Activated CD8-positive, alpha-beta T cell treated with anti-CD3 and anti-CD28 coated beads, Interleukin-2, amount 10 ng/mL, durations not matched to agents 7 days and 5 days (primary cell): ENCODE results near the gene TMEM72. TPM values are rescaled to one million over a fixed set of nuclear protein-coding genes. Genes with fewer than 3 reads are reported as not detected.
A peak's percentile ranks its signal among the peaks of the same experiment; 100 is the strongest.

Experiments
- ATAC-seq: fragments of 150-1000 bp; cut with Tn5 transposase; one replicate; pipeline ENCODE4 v1.10.0; 2021; ENCODE audit warnings: moderate library complexity
- CTCF ChIA-PET: fragments of 350-600 bp; sonication (Branson Sonifier 250); formaldehyde crosslinking; loops from one replicate; lab custom pipeline; 2021; ENCODE audit warnings: antibody characterized with exemption; lab: Charles Lee
- POLR2A ChIA-PET: fragments of 350-600 bp; sonication (Branson Sonifier 250); formaldehyde crosslinking; loops from one replicate; lab custom pipeline; 2021; ENCODE audit warnings: antibody characterized with exemption; lab: Charles Lee
- DNase-seq: peaks from one replicate; pipeline ENCODE4 v3.0.0-alpha.2; 2020
- H3K27ac Mint-ChIP-seq: one replicate; pipeline ENCODE4 v1.8.0; 2021; ENCODE audit warnings: mild to moderate bottlenecking, mixed read lengths
- H3K27me3 Mint-ChIP-seq: one replicate; pipeline ENCODE4 v1.8.0; 2021; ENCODE audit warnings: low read depth, mixed read lengths
- H3K36me3 Mint-ChIP-seq: one replicate; pipeline ENCODE4 v1.8.0; 2021; ENCODE audit warnings: low read depth, mixed read lengths
- H3K4me1 Mint-ChIP-seq: one replicate; pipeline ENCODE4 v1.8.0; 2021; ENCODE audit warnings: low read depth, mixed read lengths
- H3K4me3 Mint-ChIP-seq: one replicate; pipeline ENCODE4 v1.8.0; 2021; ENCODE audit warnings: mild to moderate bottlenecking, mixed read lengths
- H3K9me3 Mint-ChIP-seq: one replicate; pipeline ENCODE4 v1.8.0; 2022; ENCODE audit warnings: mixed read lengths; ENCODE audit not compliant: insufficient read depth
- total RNA-seq, 2 experiments: library from RNA; stranded (reverse); gene quantifications; one replicate each; pipeline ENCODE4 v1.2.3, GENCODE V29; 2021

TMEM72 gene
- total RNA-seq, 2 experiments from 2014 or later: not detected

- H3K4me3 Mint-ChIP-seq: no peak overlapping the region
- CTCF ChIA-PET: interaction anchor here (2.0 to 2.6 kb wide), 2 partner anchors 13 to 18 kb away, joined by 8 read pairs; no protein-coding TSS in a partner anchor
- ATAC-seq: no peak
- peaks cover 5% of the 10 kb centered on the region for H3K27me3 Mint-ChIP-seq
- no peaks in the 10 kb centered on the region for H3K36me3 Mint-ChIP-seq
- H3K9me3 Mint-ChIP-seq: no peaks in the 10 kb centered on the region
- no peak overlapping the region for H3K27ac Mint-ChIP-seq
- POLR2A ChIA-PET: interaction anchor here (1.1 to 2.1 kb wide), 3 partner anchors 8 to 18 kb away, joined by 3 to 4 read pairs (median 4); partner anchors contain the start of gene RASSF4
- H3K4me1 Mint-ChIP-seq: peaks cover 3% of the 10 kb centered on the region
- no peak for DNase-seq
Observed at GRCh38 chr10:44950326-44951225, 39.4 kb downstream of the TMEM72 start.

GRCh38 chr10:44951576-44952226, 40.6 kb downstream of the TMEM72 start:
- ChIA-PET CTCF (interaction anchor here (1.2 to 2.8 kb wide), 3 partner anchors 16 to 93 kb away, joined by 3 to 14 read pairs (median 3); no protein-coding TSS in a partner anchor), POLR2A (interaction anchor here (1.3 kb wide), 1 partner anchor 49 kb away, joined by 3 read pairs; no protein-coding TSS in a partner anchor)
- ATAC-seq (no peak), DNase-seq (no peak)
- Mint-ChIP-seq H3K27ac (no peak overlapping the region), H3K4me3 (no peak overlapping the region), H3K36me3 (peaks cover 7% of the 10 kb centered on the region), H3K4me1 (peaks cover 3% of the 10 kb centered on the region), H3K9me3 (no peaks in the 10 kb centered on the region), H3K27me3 (no peaks in the 10 kb centered on the region)

- Mint-ChIP-seq H3K27me3 (no peaks in the 10 kb centered on the region), H3K36me3 (peaks cover 11% of the 10 kb centered on the region), H3K4me1 (peaks cover 5% of the 10 kb centered on the region), H3K4me3 (no peak overlapping the region), H3K27ac (no peak overlapping the region), H3K9me3 (no peaks in the 10 kb centered on the region)
- POLR2A ChIA-PET: interaction anchor here (1.3 kb wide), 1 partner anchor 47 kb away, joined by 3 read pairs; no protein-coding TSS in a partner anchor
- no peak for DNase-seq
- ATAC-seq: no peak
- CTCF ChIA-PET: interaction anchor here (1.2 to 2.8 kb wide), 4 partner anchors 16 to 95 kb away, joined by 3 to 14 read pairs (median 4); no protein-coding TSS in a partner anchor
Observed at GRCh38 chr10:44952779-44953231, 41.7 kb downstream of the TMEM72 start.

- POLR2A ChIA-PET: no interaction called here
- Mint-ChIP-seq H3K4me1 (peaks cover 17% of the 10 kb centered on the region), H3K4me3 (no peak overlapping the region), H3K36me3 (peaks cover 11% of the 10 kb centered on the region), H3K27me3 (no peaks in the 10 kb centered on the region), H3K9me3 (no peaks in the 10 kb centered on the region), H3K27ac (no peak overlapping the region)
- DNase-seq (no peak), ATAC-seq (no peak)
- CTCF ChIA-PET: interaction anchor here (1.6 to 2.8 kb wide), 2 partner anchors 15 to 22 kb away, joined by 4 to 14 read pairs; no protein-coding TSS in a partner anchor
Observed at GRCh38 chr10:44954042-44954441, 42.9 kb downstream of the TMEM72 start.

GRCh38 chr10:44954962-44955361, 43.8 kb downstream of the TMEM72 start:
- Mint-ChIP-seq H3K27ac (no peak overlapping the region), H3K27me3 (no peaks in the 10 kb centered on the region), H3K9me3 (no peaks in the 10 kb centered on the region), H3K4me1 (peaks cover 19% of the 10 kb centered on the region), H3K36me3 (peaks cover 11% of the 10 kb centered on the region), H3K4me3 (no peak overlapping the region)
- ATAC-seq: no peak
- ChIA-PET POLR2A (no interaction called here), CTCF (no interaction called here)
- DNase-seq: no peak

GRCh38 chr10:44955413-44956070, 44.4 kb downstream of the TMEM72 start:
- ATAC-seq (no peak), DNase-seq (no peak)
- Mint-ChIP-seq H3K4me3 (no peak overlapping the region), H3K27me3 (no peaks in the 10 kb centered on the region), H3K9me3 (no peaks in the 10 kb centered on the region), H3K4me1 (peaks cover 20% of the 10 kb centered on the region), H3K27ac (no peak overlapping the region), H3K36me3 (peaks cover 11% of the 10 kb centered on the region)
- ChIA-PET CTCF (no interaction called here), POLR2A (no interaction called here)

- Mint-ChIP-seq H3K4me1 (peaks cover 20% of the 10 kb centered on the region), H3K36me3 (peaks cover 11% of the 10 kb centered on the region), H3K9me3 (no peaks in the 10 kb centered on the region), H3K4me3 (no peak overlapping the region), H3K27ac (no peak overlapping the region), H3K27me3 (no peaks in the 10 kb centered on the region)
- ATAC-seq: no peak
- CTCF ChIA-PET: no interaction called here
- no peak for DNase-seq
- POLR2A ChIA-PET: interaction anchor here (0.6 kb wide), 1 partner anchor 84 kb away, joined by 7 read pairs; no protein-coding TSS in a partner anchor
Observed at GRCh38 chr10:44956226-44956625, 45.1 kb downstream of the TMEM72 start.

- Mint-ChIP-seq H3K4me3 (no peak overlapping the region), H3K36me3 (peaks cover 11% of the 10 kb centered on the region), H3K4me1 (peaks cover 20% of the 10 kb centered on the region), H3K27ac (no peak overlapping the region), H3K9me3 (no peaks in the 10 kb centered on the region), H3K27me3 (no peaks in the 10 kb centered on the region)
- POLR2A ChIA-PET: interaction anchor here (0.6 kb wide), 1 partner anchor 84 kb away, joined by 7 read pairs; no protein-coding TSS in a partner anchor
- CTCF ChIA-PET: interaction anchor here (0.7 to 2.1 kb wide), 2 partner anchors 9 to 24 kb away, joined by 3 to 8 read pairs; no protein-coding TSS in a partner anchor
- no peak for DNase-seq
- no peak for ATAC-seq
Observed at GRCh38 chr10:44956717-44957706, 45.9 kb downstream of the TMEM72 start.

- peak overlapping the region; percentile 69 for H3K27ac Mint-ChIP-seq
- POLR2A ChIA-PET: interaction anchor here (1.5 kb wide), 1 partner anchor 8 kb away, joined by 4 read pairs; no protein-coding TSS in a partner anchor
- no peak for ATAC-seq
Observed at GRCh38 chr10:44958196-44958897, 47.2 kb downstream of the TMEM72 start.

GRCh38 chr10:44958898-44959246, 47.7 kb downstream of the TMEM72 start:
- POLR2A ChIA-PET: interaction anchor here (0.9 to 1.5 kb wide), 3 partner anchors 9 to 43 kb away, joined by 3 to 4 read pairs (median 3); no protein-coding TSS in a partner anchor
- no peak for ATAC-seq
- CTCF ChIA-PET: interaction anchor here (1.0 to 2.1 kb wide), 2 partner anchors 22 to 25 kb away, joined by 3 to 8 read pairs; no protein-coding TSS in a partner anchor

More at GRCh38 chr10:44958196-44958897, 47.2 kb downstream of the TMEM72 start:
- peaks cover 20% of the 10 kb centered on the region for H3K4me1 Mint-ChIP-seq
- H3K36me3 Mint-ChIP-seq: peaks cover 11% of the 10 kb centered on the region
- CTCF ChIA-PET: interaction anchor here (2.1 kb wide), 1 partner anchor 25 kb away, joined by 8 read pairs; no protein-coding TSS in a partner anchor
- H3K4me3 Mint-ChIP-seq: peak overlapping the region; percentile 82
- no peak for DNase-seq
- H3K27me3 Mint-ChIP-seq: no peaks in the 10 kb centered on the region
- no peaks in the 10 kb centered on the region for H3K9me3 Mint-ChIP-seq

More at GRCh38 chr10:44958898-44959246, 47.7 kb downstream of the TMEM72 start:
- Mint-ChIP-seq H3K36me3 (peaks cover 11% of the 10 kb centered on the region), H3K9me3 (no peaks in the 10 kb centered on the region), H3K4me3 (peak overlapping the region; percentile 82), H3K4me1 (peaks cover 20% of the 10 kb centered on the region), H3K27me3 (no peaks in the 10 kb centered on the region), H3K27ac (peak overlapping the region; percentile 69)
- no peak for DNase-seq
